AG09309 (cell line): ENCODE measurements around the gene APOC1.
"Not testable (repeated sequence)": the region's sequence is repeated elsewhere in the genome, so short reads cannot be mapped to it uniquely, and the experiment has no call there.

Experiments used
- DNase-seq: peaks from one replicate; pipeline ENCODE4 v3.0.0-alpha.2; 2010; ENCODE audit warnings: low read depth
- H3K4me3 ChIP-seq: 2 replicates; pipeline ENCODE4 v1.5.1; 2011; ENCODE audit warnings: mild to moderate bottlenecking, low read depth, low read length, moderate library complexity; ENCODE audit not compliant: control insufficient read depth
- CTCF ChIP-seq: IDR thresholded peaks from 2 replicates; pipeline ENCODE4 v1.5.1; 2011; ENCODE audit warnings: mild to moderate bottlenecking, low read depth, low read length, inconsistent platforms; ENCODE audit not compliant: insufficient read depth, control insufficient read depth; ENCODE audit errors: missing control alignments

APOC1 gene

GRCh38 chr19:44883922-44884321 is 30.5 kb upstream of the APOC1 start:
- H3K4me3 ChIP-seq, result no peak overlapping the region
- DNase-seq, result no peak
- no peak for TF ChIP-seq CTCF

GRCh38 chr19:44884566-44884965 is 29.8 kb upstream of the APOC1 start:
- H3K4me3 ChIP-seq, result no peak overlapping the region
- TF ChIP-seq CTCF, result no peak
- no peak for DNase-seq

GRCh38 chr19:44886141-44886540 is 28.3 kb upstream of the APOC1 start:
- H3K4me3 ChIP-seq, result no peak overlapping the region
- DNase-seq, result no peak
- no peak for TF ChIP-seq CTCF

GRCh38 chr19:44887648-44888047 is 26.8 kb upstream of the APOC1 start:
- no peak for TF ChIP-seq CTCF
- no peak for DNase-seq
- no peak overlapping the region for H3K4me3 ChIP-seq

- not testable (repeated sequence) for DNase-seq, H3K4me3 ChIP-seq
Observed at GRCh38 chr19:44888335-44888734, 26.1 kb upstream of the APOC1 start.

- DNase-seq, result no peak
- no peak for TF ChIP-seq CTCF
- H3K4me3 ChIP-seq, result peak overlapping the region; percentile 70
Observed at GRCh38 chr19:44889830-44890365, 24.5 kb upstream of the APOC1 start.

- DNase-seq, result peak; percentile 99
- no peak for TF ChIP-seq CTCF
- peak overlapping the region; percentile 70 for H3K4me3 ChIP-seq
Observed at GRCh38 chr19:44890366-44891015, 23.9 kb upstream of the APOC1 start.
